Measurements from ENCODE around the gene DESI2. TPM values are rescaled to one million over a fixed set of nuclear protein-coding genes. Genes with fewer than 3 reads are reported as not detected.

Gene DESI2
- total and polyA plus RNA-seq, 2 of the 8 experiments (the other 6 are each of a cell fraction or from before 2014, with no cell fraction given) = 54.0 to 110 TPM

GRCh38 chr1:244680667-244681066, 27.7 kb downstream of the DESI2 start:
- POLR2A ChIA-PET (ENCODE audit: partially characterized antibody) = interaction anchor here (1.0 kb wide), 2 partner anchors 16 to 48 kb away, joined by 3 read pairs; no protein-coding TSS in a partner anchor
- FAIRE-seq = no peak
- Histone ChIP-seq H3K4ac (replicated peaks; ENCODE audit: insufficient read length, low read depth, low read length) (no peak overlapping the region), H2BK20ac (ENCODE audit: low read length) (no peak overlapping the region), H3K27me3 (replicated peaks in 1 of 4; ENCODE audit: control insufficient read depth in 3 of 4, extremely low read depth in 1 of 4, insufficient read depth in 3 of 4, low read length in 3 of 4) (no peaks in the 10 kb centered on the region), H2AK5ac (ENCODE audit: low read depth, low read length) (no peak overlapping the region), H2BK15ac (ENCODE audit: low read length) (no peak overlapping the region), H2BK120ac (replicated peaks; ENCODE audit: low read depth, low read length) (no peak overlapping the region), H4K20me1 (replicated peaks in 1 of 2; ENCODE audit: control insufficient read depth in 1 of 2, insufficient read depth in 2 of 2, low read length in 2 of 2) (peaks cover 0 to 2% of the 10 kb centered on the region in 2 experiments), H3K56ac (replicated peaks; ENCODE audit: insufficient read length, low read depth, low read length) (no peak overlapping the region), H2AFZ (ENCODE audit: low read length) (no peak overlapping the region), H3K79me2 (ENCODE audit: control insufficient read depth in 1 of 2, insufficient read depth in 2 of 2, low read length in 2 of 2) (peaks cover 3 to 92% of the 10 kb centered on the region in 2 experiments; a peak in 3 of 4 replicates), H3K4me3 (ENCODE audit: extremely low read depth in 1 of 4, insufficient read depth in 2 of 4, low read depth in 3 of 4, low read length in 4 of 4) (no peak overlapping the region), H3K79me1 (ENCODE audit: low read depth, low read length) (peaks cover 3% of the 10 kb centered on the region; the same call in 1 of the 2 replicates), H3K4me2 (ENCODE audit: insufficient read depth in 1 of 2, low read depth in 2 of 2, low read length in 2 of 2) (no peak overlapping the region), H4K5ac (ENCODE audit: insufficient read length, low read depth, low read length) (no peak overlapping the region), H3K23ac (ENCODE audit: insufficient read length) (no peak overlapping the region), H2BK5ac (ENCODE audit: low read depth, low read length) (no peak overlapping the region), H3K36me3 (ENCODE audit: control insufficient read depth in 2 of 4, insufficient read depth in 4 of 4, low read length in 3 of 4) (peaks cover 0 to 3% (median 0%) of the 10 kb centered on the region in 4 experiments; a peak in 2 of 8 replicates), H3K9me3 (ENCODE audit: insufficient read depth in 2 of 2, low read depth in 1 of 2, low read length in 1 of 2) (no peaks in the 10 kb centered on the region), H4K91ac (replicated peaks; ENCODE audit: insufficient read length, low read length) (no peak overlapping the region), H3K27ac (ENCODE audit: low read depth, low read length) (no peak overlapping the region), H3K18ac (ENCODE audit: extremely low read depth, low read length) (no peak overlapping the region), H4K8ac (ENCODE audit: extremely low read depth, insufficient read depth, low read length) (no peak overlapping the region), H3K23me2 (ENCODE audit: low read depth, low read length) (no peaks in the 10 kb centered on the region), H2BK12ac (ENCODE audit: low read depth, low read length) (no peak overlapping the region), H3K9ac (replicated peaks in 1 of 4; ENCODE audit: extremely low read depth in 1 of 4, low read depth in 3 of 4, low read length in 3 of 4) (no peak overlapping the region), H3K14ac (ENCODE audit: insufficient read length) (no peak overlapping the region), H3K4me1 (replicated peaks in 1 of 4; ENCODE audit: control insufficient read depth in 3 of 4, insufficient read depth in 4 of 4, low read length in 3 of 4) (no peaks in the 10 kb centered on the region)
- DNase-seq (ENCODE audit: low read depth in 1 of 2, low spot score in 2 of 2) = no peak
- CTCF ChIA-PET (ENCODE audit: partially characterized antibody) = interaction anchor here (1.1 kb wide), 1 partner anchor 18 kb away, joined by 3 read pairs; no protein-coding TSS in a partner anchor
- WGBS, 2 experiments (ENCODE audit: extremely low coverage in 1 of 2, insufficient coverage in 1 of 2, insufficient read length in 1 of 2, insufficient replicate concordance in 2 of 2, low coverage in 1 of 2, low lambda C conversion rate in 2 of 2, missing lambda C conversion rate in 1 of 2) = 100% methylated on average over 1 of the region's 1 CpG; no CpG with 5 or more reads in 1 of the 2 experiments
- TF ChIP-seq KDM4A (IDR thresholded peaks at IDR 0.05; ENCODE audit: low read depth, low read length, severe bottlenecking) = no peak
- TF ChIP-seq KDM5A (IDR thresholded peaks at IDR 0.05; ENCODE audit: low read length) = no peak

All from H1 (cell line).